ENCODE results near the gene HDX.
"Not testable (repeated sequence)": the region's sequence is repeated elsewhere in the genome, so short reads cannot be mapped to it uniquely, and the experiment has no call there.

HDX gene, protein sequence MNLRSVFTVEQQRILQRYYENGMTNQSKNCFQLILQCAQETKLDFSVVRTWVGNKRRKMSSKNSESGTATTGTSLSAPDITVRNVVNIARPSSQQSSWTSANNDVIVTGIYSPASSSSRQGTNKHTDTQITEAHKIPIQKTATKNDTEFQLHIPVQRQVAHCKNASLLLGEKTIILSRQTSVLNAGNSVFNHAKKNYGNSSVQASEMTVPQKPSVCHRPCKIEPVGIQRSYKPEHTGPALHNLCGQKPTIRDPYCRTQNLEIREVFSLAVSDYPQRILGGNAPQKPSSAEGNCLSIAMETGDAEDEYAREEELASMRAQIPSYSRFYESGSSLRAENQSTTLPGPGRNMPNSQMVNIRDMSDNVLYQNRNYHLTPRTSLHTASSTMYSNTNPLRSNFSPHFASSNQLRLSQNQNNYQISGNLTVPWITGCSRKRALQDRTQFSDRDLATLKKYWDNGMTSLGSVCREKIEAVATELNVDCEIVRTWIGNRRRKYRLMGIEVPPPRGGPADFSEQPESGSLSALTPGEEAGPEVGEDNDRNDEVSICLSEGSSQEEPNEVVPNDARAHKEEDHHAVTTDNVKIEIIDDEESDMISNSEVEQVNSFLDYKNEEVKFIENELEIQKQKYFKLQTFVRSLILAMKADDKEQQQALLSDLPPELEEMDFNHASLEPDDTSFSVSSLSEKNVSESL

DNA sequence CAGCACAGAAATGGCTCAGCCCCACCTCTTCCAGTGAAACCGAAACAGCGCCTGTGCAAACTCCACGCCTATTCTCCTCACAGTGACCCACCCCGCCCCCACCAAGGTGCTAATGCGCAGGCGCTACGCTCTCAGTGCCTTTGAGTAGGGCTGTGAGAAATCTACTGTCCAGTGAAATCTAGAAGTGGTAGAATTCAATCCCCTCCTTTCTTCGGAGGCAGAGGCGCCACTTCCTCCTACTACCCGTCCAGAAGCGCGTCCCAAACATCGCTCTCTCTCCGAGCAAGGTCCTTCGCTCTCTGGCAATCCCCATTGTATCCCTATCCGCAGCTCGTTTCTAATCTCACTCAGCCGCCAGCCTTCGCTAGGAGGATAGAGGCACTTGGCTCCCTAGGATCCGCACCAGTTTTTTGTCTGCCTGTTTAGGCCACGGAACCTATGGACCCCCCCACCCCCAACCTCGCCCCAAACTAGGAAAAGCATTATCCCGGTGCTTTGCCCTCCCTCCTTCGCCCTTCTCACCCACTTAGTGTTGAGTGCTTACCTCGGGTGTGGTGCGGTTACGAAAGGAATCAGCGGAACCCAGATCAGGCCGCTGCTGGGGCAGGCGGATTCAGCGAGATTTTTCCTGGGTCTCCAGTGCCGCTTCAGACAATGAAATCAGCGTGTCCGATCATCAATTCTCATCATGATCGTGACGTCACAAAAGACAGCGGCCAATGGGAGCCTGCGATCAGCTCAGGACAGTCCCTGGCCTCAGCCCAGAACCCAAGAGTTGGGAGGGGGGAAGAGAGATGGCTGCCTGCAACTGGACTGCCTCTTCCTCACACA is at the start of gene HDX:
HDX (minus strand) TSS at position 656 of the 831 bp plus-strand sequence. CDS start 27,056 bp downstream, outside the sequence.
- DNase-seq: peak; percentile 65

- DNase-seq: not testable (repeated sequence)
Measured at GRCh38 chrX:84541315-84541714, 39.1 kb upstream of the HDX start.

DNA sequence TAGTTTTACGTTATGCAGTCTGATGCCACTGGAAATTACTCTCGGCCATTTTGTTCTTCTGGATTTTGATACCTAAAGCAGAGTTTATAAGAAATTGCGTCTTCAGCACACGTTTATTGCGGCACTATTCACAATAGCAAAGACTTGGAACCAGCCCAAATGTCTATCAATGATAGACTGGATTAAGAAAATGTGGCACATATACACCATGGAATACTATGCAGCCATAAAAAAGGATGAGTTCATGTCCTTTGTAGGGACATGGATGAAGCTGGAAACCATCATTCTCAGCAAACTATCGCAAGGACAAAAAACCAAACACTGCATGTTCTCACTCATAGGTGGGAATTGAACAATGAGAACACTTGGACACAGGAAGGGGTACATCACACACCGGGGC is 35.4 kb upstream of the HDX start:
- not testable (repeated sequence) for DNase-seq

GRCh38 chrX:84488426-84488825 is 13.8 kb downstream of the HDX start:
- DNase-seq: no peak

- DNase-seq: no peak
Measured at GRCh38 chrX:84487365-84488353, 14.6 kb downstream of the HDX start.

DNA sequence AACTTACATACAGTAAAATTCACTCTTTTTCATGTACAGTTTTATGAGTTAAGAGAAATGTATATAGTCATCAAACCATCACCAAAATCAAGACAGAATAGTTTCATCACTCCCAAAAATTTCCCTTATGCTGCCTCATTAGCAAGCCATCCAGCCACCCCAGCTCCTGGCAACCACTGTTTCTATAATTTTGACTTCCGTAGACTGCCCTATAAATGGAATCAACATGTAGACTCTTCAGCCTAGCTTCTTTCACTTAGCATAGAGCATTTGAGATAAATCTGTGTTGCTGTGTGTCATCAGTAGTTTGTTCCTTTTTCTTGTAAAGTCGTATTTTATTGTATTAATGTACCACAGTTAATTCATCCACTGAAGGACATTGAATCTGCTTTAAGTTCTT is 23.2 kb downstream of the HDX start:
- no peak for DNase-seq

DNA sequence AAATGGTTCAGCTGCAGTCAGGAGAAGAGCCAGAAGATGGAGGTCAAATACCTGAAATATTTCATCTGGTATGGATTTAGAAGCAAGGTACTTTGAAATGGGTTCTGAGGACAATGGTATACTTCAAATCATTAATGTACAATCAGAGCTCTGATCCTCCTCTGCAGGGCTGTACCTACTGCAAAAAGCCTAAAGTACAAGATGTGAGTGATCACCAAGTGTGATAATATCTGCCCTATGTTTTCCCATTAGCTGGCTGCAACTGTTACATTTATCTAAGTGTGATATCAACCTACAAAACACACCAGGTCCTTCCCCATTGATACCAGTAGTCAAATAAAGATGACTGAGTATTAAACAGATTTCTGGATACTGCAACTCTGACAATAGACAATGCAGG is 25.1 kb downstream of the HDX start:
- no peak for DNase-seq

DNA sequence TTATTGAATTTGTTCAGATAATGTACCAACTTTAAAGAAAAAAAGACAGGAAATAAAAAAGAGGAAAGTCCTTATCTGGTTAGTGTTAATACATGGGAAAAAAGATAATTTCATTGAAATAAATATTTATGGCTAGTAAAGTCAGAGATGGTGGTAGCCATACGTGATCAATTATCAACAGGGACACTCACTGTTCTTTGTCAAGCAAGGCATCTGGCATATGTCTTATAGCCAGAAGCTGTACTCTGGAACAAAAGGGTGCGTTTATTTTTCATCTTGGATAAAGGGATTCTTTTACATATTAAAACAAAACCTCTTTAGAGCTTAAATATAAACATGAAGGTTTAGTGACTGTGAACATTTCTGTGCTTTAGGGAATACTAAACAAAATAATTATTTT is 26.7 kb downstream of the HDX start:
- no peak for DNase-seq

DNA sequence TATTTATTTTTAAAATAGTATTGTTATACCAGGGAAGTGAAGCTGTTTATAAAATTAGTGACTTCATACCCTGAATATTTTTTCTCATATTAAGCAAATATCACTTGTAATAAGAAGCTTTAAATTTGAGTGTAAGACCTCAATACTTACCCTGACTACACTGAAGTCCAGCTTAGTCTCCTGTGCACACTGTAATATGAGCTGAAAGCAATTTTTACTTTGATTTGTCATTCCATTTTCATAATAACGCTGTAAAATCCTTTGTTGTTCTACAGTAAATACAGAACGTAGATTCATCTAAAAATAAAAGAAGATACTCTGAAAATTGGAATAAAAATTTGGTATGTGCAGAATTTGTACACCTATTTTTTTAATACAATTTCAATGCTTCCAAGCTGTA is 27.2 kb downstream of the HDX start:
- DNase-seq: no peak

DNA sequence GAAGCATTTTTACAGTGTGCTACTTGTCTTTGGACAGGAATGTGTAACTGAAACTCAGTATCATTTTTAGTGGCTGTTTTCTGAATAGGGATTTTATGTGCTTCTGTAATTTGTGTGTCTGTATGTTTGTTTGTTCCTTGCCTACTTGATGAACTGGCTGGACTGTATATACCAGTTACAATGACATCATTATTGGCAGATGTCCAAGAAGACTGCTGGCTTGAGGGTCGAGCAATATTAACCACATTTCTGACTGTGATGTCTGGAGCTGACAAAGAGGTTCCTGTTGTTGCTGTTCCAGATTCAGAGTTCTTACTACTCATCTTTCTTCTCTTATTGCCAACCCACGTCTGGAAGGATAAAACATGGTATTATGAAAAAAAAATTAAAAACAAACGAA is 33.0 kb downstream of the HDX start:
- DNase-seq: no peak

DNA sequence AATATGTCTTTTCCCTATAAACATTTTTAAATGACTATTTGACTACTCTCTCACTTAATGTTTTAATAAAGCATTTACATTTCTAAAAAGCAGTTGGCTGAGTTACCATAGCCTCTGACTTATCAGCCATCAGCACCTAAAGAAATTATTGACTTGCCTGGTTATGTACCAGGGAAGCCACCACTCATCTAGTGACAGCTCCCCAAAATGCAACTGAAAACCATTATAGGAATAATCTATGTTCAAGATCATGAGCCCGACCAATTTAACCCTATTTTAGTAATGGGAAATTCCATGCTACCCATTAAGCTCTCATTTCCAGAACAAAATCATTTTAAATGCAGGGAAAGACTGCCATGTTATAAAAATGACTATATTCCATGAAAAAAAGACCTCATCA is 34.4 kb downstream of the HDX start:
- DNase-seq: no peak

GRCh38 chrX:84453351-84454246 is 48.7 kb downstream of the HDX start:
- no peak for DNase-seq

GRCh38 chrX:84441143-84441542 is 61.1 kb downstream of the HDX start:
- DNase-seq: no peak

- DNase-seq: no peak
Measured at GRCh38 chrX:84415140-84415539, 87.1 kb downstream of the HDX start.

- no peak for DNase-seq
Measured at GRCh38 chrX:84363663-84364062, 138.6 kb downstream of the HDX start.

DNA sequence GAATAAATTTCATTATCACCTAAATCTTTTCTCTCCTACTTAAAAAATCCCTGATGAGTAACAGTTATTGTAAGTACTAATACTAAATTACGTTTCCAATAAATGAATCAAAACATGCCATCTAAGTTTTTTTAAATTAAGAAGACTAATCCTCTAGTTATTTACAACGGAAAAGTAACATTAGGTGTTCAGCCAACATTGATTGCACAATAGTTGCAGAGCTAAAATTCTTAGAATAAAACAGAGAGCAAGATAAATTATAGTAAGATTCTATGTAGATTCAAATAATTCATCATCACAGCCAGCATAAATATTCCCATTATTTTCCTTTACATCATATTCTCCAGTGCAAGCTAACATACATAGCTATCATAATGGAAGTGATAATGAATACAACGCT is 139.2 kb downstream of the HDX start:
- no peak for DNase-seq

- DNase-seq: no peak
Measured at GRCh38 chrX:84362184-84362838, 139.9 kb downstream of the HDX start.

DNA sequence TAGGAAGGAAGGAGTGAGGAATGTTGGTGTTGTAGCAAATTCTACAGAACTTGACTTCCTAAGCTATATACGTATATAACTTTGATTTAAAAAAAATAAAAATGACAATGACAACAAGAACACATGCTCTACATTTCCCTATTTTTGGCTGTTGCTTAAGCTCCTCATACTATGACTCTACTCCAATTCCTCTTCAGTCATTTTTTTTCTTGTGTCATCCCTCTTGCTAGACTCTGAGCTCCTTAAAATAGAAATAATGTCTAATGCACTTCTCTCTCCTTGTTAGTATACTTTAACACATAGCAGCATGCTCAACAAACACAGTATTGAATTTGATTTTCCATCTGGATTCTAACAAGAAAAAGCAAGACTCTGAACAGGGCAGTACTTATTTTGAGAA is 144.0 kb downstream of the HDX start:
- DNase-seq: no peak

- no peak for DNase-seq
Measured at GRCh38 chrX:84357296-84357695, 145.0 kb downstream of the HDX start.

GRCh38 chrX:84340968-84341367 is 161.3 kb downstream of the HDX start:
- DNase-seq: no peak
